Dermis microvascular lymphatic vessel endothelial cell (primary cell): ENCODE results near the gene UPB1. TPM values are rescaled to one million over a fixed set of nuclear protein-coding genes. Genes with fewer than 3 reads are reported as not detected.

Source experiments
- DNase-seq, 2 donors: peaks; one replicate each; pipeline versions ENCODE4 v3.0.0 to v3.0.0-alpha.2; 2010; ENCODE audit warnings: low read depth in 2 of 2
- total RNA-seq: library from RNA; depleted of rRNA; stranded (reverse); fragments of >200 nt; gene quantifications from 2 replicates; pipeline ENCODE4 v1.2.1, GENCODE V29; 2014

The UPB1 gene
- total RNA-seq, 1 donor from 2014 or later: not detected

- DNase-seq: no peak
Measured at GRCh38 chr22:24563246-24563645, 68.1 kb downstream of the UPB1 start.

GRCh38 chr22:24564376-24565058, 69.4 kb downstream of the UPB1 start:
- DNase-seq: no peak

GRCh38 chr22:24565077-24565476, 69.9 kb downstream of the UPB1 start:
- DNase-seq: no peak

GRCh38 chr22:24566899-24567511, 71.9 kb downstream of the UPB1 start:
- DNase-seq: no peak

- DNase-seq: no peak
Measured at GRCh38 chr22:24567668-24568067, 72.5 kb downstream of the UPB1 start.

- no peak for DNase-seq
Measured at GRCh38 chr22:24571266-24571665, 76.1 kb downstream of the UPB1 start.

- DNase-seq: no peak
Measured at GRCh38 chr22:24576778-24577177, 81.6 kb downstream of the UPB1 start.

Other genes starting within 250 kb of the UPB1 start
- gene SPECC1L, start 224.5 kb upstream of the UPB1 start, total RNA-seq: 40.3 and 75.5 TPM in 2 replicates
- gene ADORA2A, start 67.7 kb upstream of the UPB1 start, total RNA-seq: 2.7 and 3.0 TPM in 2 replicates
- gene GUCD1, start 59.8 kb downstream of the UPB1 start, total RNA-seq: 193 and 221 TPM in 2 replicates
- 185 TPM in 2 replicates for gene SNRPD3, start 60.7 kb downstream of the UPB1 start, total RNA-seq
- gene LRRC75B, start 97.7 kb downstream of the UPB1 start, total RNA-seq: 2.6 and 4.6 TPM in 2 replicates
- 6.9 and 23.0 TPM in 2 replicates for gene GGT1, start 107.9 kb downstream of the UPB1 start, total RNA-seq